ENCODE measurements around the gene ZNF783.

DNA sequence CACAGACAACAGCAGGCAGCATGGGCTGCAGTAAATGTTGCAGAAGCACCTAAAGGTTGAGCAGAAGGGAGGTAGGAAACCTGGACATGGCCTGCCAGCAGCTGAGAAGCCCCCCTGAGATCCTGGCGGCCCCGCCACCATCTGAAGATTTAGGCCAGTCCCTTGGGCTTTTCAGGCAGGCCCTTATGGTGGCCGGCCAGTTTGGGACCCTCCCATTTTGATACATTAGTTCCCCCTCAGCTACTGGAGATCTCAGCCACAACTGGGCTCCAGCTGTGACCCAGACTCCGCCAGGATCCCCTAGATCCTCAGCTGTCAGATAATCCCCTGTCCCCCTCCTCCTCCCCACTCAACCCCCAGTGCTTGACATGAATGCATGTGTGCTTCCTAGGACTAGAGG is 34.4 kb downstream of the ZNF783 start:
- TF ChIP-seq, protein P1, sequence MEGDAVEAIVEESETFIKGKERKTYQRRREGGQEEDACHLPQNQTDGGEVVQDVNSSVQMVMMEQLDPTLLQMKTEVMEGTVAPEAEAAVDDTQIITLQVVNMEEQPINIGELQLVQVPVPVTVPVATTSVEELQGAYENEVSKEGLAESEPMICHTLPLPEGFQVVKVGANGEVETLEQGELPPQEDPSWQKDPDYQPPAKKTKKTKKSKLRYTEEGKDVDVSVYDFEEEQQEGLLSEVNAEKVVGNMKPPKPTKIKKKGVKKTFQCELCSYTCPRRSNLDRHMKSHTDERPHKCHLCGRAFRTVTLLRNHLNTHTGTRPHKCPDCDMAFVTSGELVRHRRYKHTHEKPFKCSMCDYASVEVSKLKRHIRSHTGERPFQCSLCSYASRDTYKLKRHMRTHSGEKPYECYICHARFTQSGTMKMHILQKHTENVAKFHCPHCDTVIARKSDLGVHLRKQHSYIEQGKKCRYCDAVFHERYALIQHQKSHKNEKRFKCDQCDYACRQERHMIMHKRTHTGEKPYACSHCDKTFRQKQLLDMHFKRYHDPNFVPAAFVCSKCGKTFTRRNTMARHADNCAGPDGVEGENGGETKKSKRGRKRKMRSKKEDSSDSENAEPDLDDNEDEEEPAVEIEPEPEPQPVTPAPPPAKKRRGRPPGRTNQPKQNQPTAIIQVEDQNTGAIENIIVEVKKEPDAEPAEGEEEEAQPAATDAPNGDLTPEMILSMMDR (IDR thresholded peaks at IDR 0.05; ENCODE audit: poor library complexity), result no peak
- TF ChIP-seq EZH2 (IDR thresholded peaks at IDR 0.05; ENCODE audit: borderline replicate concordance), result no peak

All from hepatocyte (in vitro differentiated cells).